GM12878 (cell line): Measurements from ENCODE around the gene DCAF12. TPM values are rescaled to one million over a fixed set of nuclear protein-coding genes. Genes with fewer than 3 reads are reported as not detected.

Experiments
- ATAC-seq: fragments of 200-7000 bp; cut with Tn5 transposase; 3 replicates; pipeline ENCODE4 v1.9.1; 2020; ENCODE audit warnings: mild to moderate bottlenecking, moderate library complexity
- BruUV-seq: library from RNA; stranded (reverse); fragments of 400-500 nt; replicated peaks from 2 replicates; lab custom pipeline; 2021; lab: Mats Ljungman, UMichigan
- CTCF ChIA-PET: fragments of 300-600 bp; sonication (Branson Sonifier 250); formaldehyde crosslinking; extraction: SDS; loops from one replicate; lab custom pipeline; 2021; ENCODE audit warnings: inconsistent platforms; lab: Yijun Ruan, JAX
- POLR2A ChIA-PET: fragments of 350-600 bp; formaldehyde crosslinking; extraction: SDS; loops from one replicate; lab custom pipeline; 2021; ENCODE audit warnings: inconsistent platforms; lab: Charles Lee
- RAD21 ChIA-PET: fragments of 300-600 bp; sonication (Branson Sonifier 250); formaldehyde crosslinking; loops from one replicate; lab custom pipeline; 2023; ENCODE audit warnings: antibody characterized with exemption; ENCODE audit not compliant: unreplicated experiment; lab: Charles Lee
- SMC1A ChIA-PET: fragments of 300-600 bp; sonication (Branson Sonifier 250); formaldehyde crosslinking; loops from one replicate; lab custom pipeline; 2023; ENCODE audit not compliant: unreplicated experiment, uncharacterized antibody; lab: Charles Lee
- DNase-seq: peaks from one replicate; pipeline ENCODE4 v3.0.0-alpha.2; 2011; ENCODE audit warnings: low read depth, low spot score
- FAIRE-seq: peaks from 3 replicates; lab custom pipeline; 2011; peaks lifted over from hg19 to GRCh38; lab: Jason Lieb, UNC
- H2AFZ ChIP-seq: 2 replicates; pipeline ENCODE4 v1.6.0; 2011; ENCODE audit warnings: low read depth, low read length, control low read depth; ENCODE audit not compliant: control insufficient read depth
- H3K27ac ChIP-seq: 2 replicates; pipeline ENCODE4 v1.5.1; 2011; ENCODE audit warnings: control low read depth; ENCODE audit not compliant: control insufficient read depth, insufficient read depth
- H3K27me3 ChIP-seq, 2 experiments: replicated peaks in 1 of 2; 2 replicates each; pipeline versions ENCODE4 v1.6.0 to v1.6.1; 2011; ENCODE audit warnings: low read length in 1 of 2; ENCODE audit not compliant: control insufficient read depth in 2 of 2, insufficient read depth in 2 of 2
- H3K36me3 ChIP-seq, 2 experiments: 2 replicates each; pipeline ENCODE4 v1.5.1; 2011; ENCODE audit warnings: low read length in 1 of 2; ENCODE audit not compliant: control insufficient read depth in 2 of 2, insufficient read depth in 2 of 2
- H3K4me1 ChIP-seq: 2 replicates; pipeline ENCODE4 v1.6.1; 2011; ENCODE audit warnings: mild to moderate bottlenecking, low read length, moderate library complexity, mixed read lengths; ENCODE audit not compliant: control insufficient read depth, insufficient read depth
- H3K4me2 ChIP-seq: 2 replicates; pipeline ENCODE4 v1.6.0; 2011; ENCODE audit warnings: control low read depth; ENCODE audit not compliant: control insufficient read depth, insufficient read depth
- H3K4me3 ChIP-seq: fragments of 200-600 bp; sonication (generic); 2 replicates; pipeline ENCODE4 v1.5.1; 2016
- H3K79me2 ChIP-seq: 2 replicates; pipeline ENCODE4 v1.6.0; 2011; ENCODE audit warnings: low read length; ENCODE audit not compliant: control insufficient read depth, insufficient read depth
- H3K9ac ChIP-seq: 2 replicates; pipeline ENCODE4 v1.8.0; 2011; ENCODE audit warnings: low read length, control low read depth, mixed read lengths; ENCODE audit not compliant: control insufficient read depth, insufficient read depth
- H3K9me3 ChIP-seq: replicated peaks from 3 replicates; pipeline ENCODE4 v1.5.1; 2011; ENCODE audit warnings: mild to moderate bottlenecking, low read length; ENCODE audit not compliant: control insufficient read depth, insufficient read depth
- H4K20me1 ChIP-seq: 2 replicates; pipeline ENCODE4 v1.6.0; 2011; ENCODE audit not compliant: control insufficient read depth, insufficient read depth
- BCL11A ChIP-seq: IDR thresholded peaks from 2 replicates; pipeline ENCODE4 v1.6.1; 2011; ENCODE audit warnings: low read depth, low read length
- CREB1 ChIP-seq: IDR thresholded peaks from 2 replicates; pipeline ENCODE4 v1.6.1; 2012; ENCODE audit warnings: low read depth, mild to moderate bottlenecking, inconsistent platforms
- E2F4 ChIP-seq: IDR thresholded peaks from 2 replicates; pipeline ENCODE4 v1.6.1; 2012; ENCODE audit warnings: low read depth, low read length, improper control_type of control experiment
- IKZF1 ChIP-seq: fragments of 450-650 bp; conservative IDR thresholded peaks from 2 replicates; pipeline ENCODE4 v1.6.1; 2017; ENCODE audit warnings: antibody characterized with exemption, mild to moderate bottlenecking
- NR2C2 ChIP-seq: IDR thresholded peaks from 2 replicates; pipeline ENCODE4 v1.6.1; 2011; ENCODE audit warnings: borderline replicate concordance, low read depth; ENCODE audit not compliant: control insufficient read depth, insufficient read length
- NRF1 ChIP-seq: conservative IDR thresholded peaks from 2 replicates; pipeline ENCODE4 v1.6.1; 2011; ENCODE audit warnings: mild to moderate bottlenecking, low read depth, low read length, improper control_type of control experiment
- RAD21 ChIP-seq: IDR thresholded peaks from 2 replicates; pipeline ENCODE4 v1.6.1; 2011; ENCODE audit warnings: mild to moderate bottlenecking, low read depth, low read length, moderate library complexity; ENCODE audit not compliant: insufficient read depth
- SIX5 ChIP-seq: IDR thresholded peaks from 2 replicates; pipeline ENCODE4 v1.6.1; 2011; ENCODE audit warnings: mild to moderate bottlenecking, low read depth, low read length, moderate library complexity; ENCODE audit not compliant: severe bottlenecking
- TCF3 ChIP-seq: IDR thresholded peaks from 2 replicates; pipeline ENCODE4 v1.6.1; 2012; ENCODE audit warnings: low read depth, mild to moderate bottlenecking, low read length, borderline replicate concordance; ENCODE audit not compliant: insufficient read depth
- USF2 ChIP-seq: IDR thresholded peaks from 2 replicates; pipeline ENCODE4 v1.6.1; 2011; ENCODE audit warnings: low read depth, low read length, improper control_type of control experiment, borderline replicate concordance
- ZBTB4 ChIP-seq: fragments of 450-650 bp; formaldehyde crosslinking; IDR thresholded peaks from 2 replicates; pipeline ENCODE4 v1.4.0; 2022; ENCODE audit warnings: mild to moderate bottlenecking, moderate library complexity
- WGBS: methylation state at CpG from one replicate; pipeline ENCODE4 v1.1.6; 2016; ENCODE audit warnings: low lambda C conversion rate; ENCODE audit not compliant: insufficient replicate concordance, insufficient coverage; ENCODE audit errors: missing lambda C conversion rate; 5-methylcytosine and 5-hydroxymethylcytosine counted together
- in situ Hi-C: fragments of 300-500 bp; cut with MboI; formaldehyde crosslinking; loops from 9 replicates; pipeline ENCODE4 v1.14.3; 2018; ENCODE audit warnings: mixed read lengths
- intact Hi-C: fragments of 100-400 bp; cut with micrococcal nuclease; formaldehyde crosslinking; loops from one replicate; pipeline ENCODE4 v1.14.2; 2022; ENCODE audit not compliant: unreplicated experiment
- polyA plus RNA-seq, 11 experiments: library from polyadenylated mRNA; depleted of rRNA in 4 of 11; unstranded in 6 of 11; stranded (reverse) in 5 of 11; fragments of >200 nt; fragmentation: Nextera tagmentation in 4 of 11; fragmentation: Illumina TruSeq in 1 of 11; extraction: Ambion mirVana in 4 of 11; extraction: Trizol in 1 of 11; gene quantifications; 1 replicate in 1 of 11; 2 replicates in 10 of 11; pipeline versions ENCODE4 v1.2.1 to v1.2.3, GENCODE V29; 2011 to 2016; ENCODE audit warnings: inconsistent platforms in 2 of 11, missing spikeins in 2 of 11, low read depth in 1 of 11
- total RNA-seq, 4 experiments: library from RNA; depleted of rRNA in 3 of 4; stranded (reverse); fragments of >200 nt in 3 of 4; fragmentation: Illumina TruSeq in 1 of 4; extraction: Trizol in 1 of 4; gene quantifications; 2 replicates each; pipeline versions ENCODE4 v1.2.1 to v1.2.3, GENCODE V29; 2013 to 2021

Gene DCAF12
- total and polyA plus RNA-seq, 10 of the 15 experiments (the other 5 are each of a cell fraction or from before 2014, with no cell fraction given): 11.7 to 57.6 (median 34.6) TPM

DNA sequence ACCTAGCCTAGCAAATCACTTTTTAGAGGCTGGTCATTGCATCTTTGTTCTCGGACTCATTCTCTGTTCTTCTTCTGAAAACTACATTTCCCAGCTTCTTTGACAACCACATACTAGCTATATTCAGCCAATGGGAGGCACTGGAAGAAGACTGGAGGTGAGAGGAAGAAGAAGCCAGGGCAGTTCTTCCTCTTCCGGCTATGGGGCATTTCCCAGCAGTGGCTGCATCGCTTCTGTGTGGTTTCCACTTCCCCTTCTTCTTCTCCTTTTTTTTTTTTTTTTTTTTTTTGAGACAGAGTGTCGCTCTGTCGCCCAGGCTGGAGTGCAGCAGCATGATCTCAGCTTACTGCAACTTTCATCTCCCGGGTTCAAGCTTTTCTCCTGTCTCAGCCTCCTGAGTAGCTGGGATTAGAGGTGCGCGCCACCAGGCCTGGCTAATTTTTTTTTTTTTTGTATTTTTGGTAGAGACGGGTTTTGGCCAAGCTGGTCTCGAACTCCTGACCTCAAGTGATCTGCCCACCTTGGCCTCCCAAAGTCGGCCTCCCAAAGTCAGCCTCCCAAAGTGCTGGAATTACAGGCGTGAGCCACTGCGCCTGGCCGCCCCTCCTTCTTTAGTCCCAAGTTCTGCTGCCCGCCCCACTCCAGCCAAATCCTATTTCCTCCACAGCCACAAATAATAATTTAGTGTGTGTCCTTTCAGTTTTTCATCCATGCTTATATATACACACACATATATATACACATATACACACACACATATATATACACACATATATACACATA lies 45.4 kb upstream of the DCAF12 start (continued):
- TF ChIP-seq ZBTB4 (CRISPR knock-in tag) (no peak), IKZF1 (0 out of 2 replicates have a peak, but pooled peaks have one; percentile 25), RAD21 (no peak)

DNA sequence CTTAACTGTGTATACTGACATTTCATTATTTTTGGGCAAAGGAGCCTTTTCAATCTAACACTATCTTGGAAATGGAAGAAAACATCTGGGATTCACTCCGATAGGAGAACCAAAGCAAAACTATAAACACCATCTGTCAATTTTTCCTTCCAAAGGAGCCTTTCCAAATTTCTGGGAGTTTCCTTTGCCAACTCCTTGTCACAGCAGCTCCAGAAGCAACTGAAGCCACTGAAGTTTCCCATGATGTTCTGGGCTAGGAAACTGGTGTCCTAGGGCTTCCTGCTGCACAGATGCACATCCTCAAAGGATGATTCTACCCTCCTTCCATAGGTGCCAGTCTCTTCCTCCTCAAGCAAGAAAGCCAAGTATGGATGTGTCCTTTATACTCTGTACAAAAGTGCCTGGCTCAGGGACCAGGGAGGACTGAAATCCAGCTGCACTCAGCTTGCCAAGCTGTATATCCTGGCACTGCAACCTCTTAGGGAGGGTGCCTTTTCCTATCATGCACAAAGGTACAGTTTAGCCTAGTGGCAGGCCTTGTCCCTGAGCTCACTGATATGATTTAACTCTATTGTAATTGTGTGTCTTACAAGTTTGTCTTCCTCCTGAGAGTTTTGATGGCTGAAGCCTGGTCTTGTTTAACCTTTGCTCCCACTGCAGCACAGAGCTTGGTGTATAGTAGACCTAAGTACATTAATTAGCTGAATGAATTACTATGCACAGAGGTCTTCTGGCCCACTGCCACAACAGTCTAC lies 43.9 kb upstream of the DCAF12 start:
- Histone ChIP-seq H3K27ac (no peak overlapping the region), H3K9ac (no peak overlapping the region), H3K4me1 (no peaks in the 10 kb centered on the region), H3K4me2 (no peak overlapping the region)
- ATAC-seq (peak; percentile 44), DNase-seq (no peak)
- CTCF ChIA-PET: interaction anchor here (0.7 to 1.1 kb wide), 3 partner anchors 23 to 82 kb away, joined by 3 to 4 read pairs (median 3); no protein-coding TSS in a partner anchor
- TF ChIP-seq USF2 (no peak), NRF1 (no peak), CREB1 (no peak), NR2C2 (no peak), SIX5 (no peak), E2F4 (no peak), TCF3 (no peak), BCL11A (no peak)
- TF ChIP-seq, all 136 proteins: peak for 0
- H3K4me3 ChIP-seq: no peak overlapping the region
- H3K79me2 ChIP-seq: no peaks in the 10 kb centered on the region
- ChIA-PET POLR2A (interaction anchor here (0.6 to 0.7 kb wide), 2 partner anchors 20 to 759 kb away, joined by 4 read pairs; no protein-coding TSS in a partner anchor), RAD21 (no interaction called here), SMC1A (interaction anchor here (0.9 to 1.1 kb wide), 2 partner anchors 43 to 47 kb away, joined by 3 read pairs; no protein-coding TSS in a partner anchor)
- no peaks in the 10 kb centered on the region for H3K9me3 ChIP-seq
- no peak for FAIRE-seq
- H3K36me3 ChIP-seq: no peaks in the 10 kb centered on the region
- BruUV-seq: no TSS peak
- H2AFZ ChIP-seq: no peak overlapping the region
- no peaks in the 10 kb centered on the region for H3K27me3 ChIP-seq
- H4K20me1 ChIP-seq: no peaks in the 10 kb centered on the region
- intact Hi-C loops (no loop called here), in situ Hi-C loops (no loop called here)
- WGBS: 81% methylated on average over 1 of the region's 1 CpG
